GM18907 (cell line): ENCODE measurements around the gene NIPAL3.
"Not testable (repeated sequence)": the region's sequence is repeated elsewhere in the genome, so short reads cannot be mapped to it uniquely, and the experiment has no call there.

Experiments
- ATAC-seq: cut with Tn5 transposase; IDR thresholded peaks from one replicate; pipeline ENCODE4 v1.9.1; 2021; ENCODE audit warnings: mild to moderate bottlenecking, moderate library complexity; ENCODE audit not compliant: unreplicated experiment

The NIPAL3 gene

DNA sequence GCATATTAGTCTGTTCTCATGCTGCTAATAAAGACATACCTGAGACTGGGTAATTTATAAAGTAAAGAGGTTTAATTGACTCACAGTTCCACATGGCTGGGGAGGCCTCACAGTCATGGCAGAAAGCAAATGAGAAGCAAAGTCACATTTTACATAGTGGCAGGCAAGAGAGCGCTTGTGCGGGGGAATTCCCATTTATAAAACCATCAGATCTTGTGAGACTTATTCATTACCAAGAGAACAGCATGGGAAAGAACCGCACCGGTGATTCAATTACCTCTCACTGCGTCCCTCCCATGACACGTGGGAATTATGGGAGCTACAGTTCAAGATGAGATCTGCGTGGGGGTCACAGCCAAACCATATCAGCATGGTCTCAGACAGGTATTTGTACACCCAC is 72.6 kb downstream of the NIPAL3 start:
- ATAC-seq: not testable (repeated sequence)

DNA sequence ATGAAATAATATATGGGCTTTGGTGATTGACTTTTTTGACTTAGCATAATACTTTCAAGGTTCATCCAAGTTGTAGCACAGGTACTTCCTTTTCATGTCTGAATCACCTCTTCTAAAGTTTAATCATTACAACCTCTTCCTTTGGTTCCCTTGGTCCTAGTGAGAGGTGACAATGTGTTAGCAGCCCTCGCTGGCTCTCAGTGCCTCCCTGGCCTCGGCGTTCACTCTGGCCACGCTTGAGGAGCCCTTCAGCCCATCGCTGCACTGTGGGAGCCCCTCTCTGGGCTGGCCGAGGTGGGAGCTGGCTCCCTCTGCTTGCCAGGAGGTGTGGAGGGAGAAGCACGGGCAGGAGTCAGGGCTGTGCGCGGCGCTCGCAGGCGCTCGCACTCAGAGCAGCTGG is 74.1 kb downstream of the NIPAL3 start:
- ATAC-seq: no peak

- ATAC-seq: no peak
Measured at GRCh38 chr1:24490101-24490781, 74.6 kb downstream of the NIPAL3 start.

DNA sequence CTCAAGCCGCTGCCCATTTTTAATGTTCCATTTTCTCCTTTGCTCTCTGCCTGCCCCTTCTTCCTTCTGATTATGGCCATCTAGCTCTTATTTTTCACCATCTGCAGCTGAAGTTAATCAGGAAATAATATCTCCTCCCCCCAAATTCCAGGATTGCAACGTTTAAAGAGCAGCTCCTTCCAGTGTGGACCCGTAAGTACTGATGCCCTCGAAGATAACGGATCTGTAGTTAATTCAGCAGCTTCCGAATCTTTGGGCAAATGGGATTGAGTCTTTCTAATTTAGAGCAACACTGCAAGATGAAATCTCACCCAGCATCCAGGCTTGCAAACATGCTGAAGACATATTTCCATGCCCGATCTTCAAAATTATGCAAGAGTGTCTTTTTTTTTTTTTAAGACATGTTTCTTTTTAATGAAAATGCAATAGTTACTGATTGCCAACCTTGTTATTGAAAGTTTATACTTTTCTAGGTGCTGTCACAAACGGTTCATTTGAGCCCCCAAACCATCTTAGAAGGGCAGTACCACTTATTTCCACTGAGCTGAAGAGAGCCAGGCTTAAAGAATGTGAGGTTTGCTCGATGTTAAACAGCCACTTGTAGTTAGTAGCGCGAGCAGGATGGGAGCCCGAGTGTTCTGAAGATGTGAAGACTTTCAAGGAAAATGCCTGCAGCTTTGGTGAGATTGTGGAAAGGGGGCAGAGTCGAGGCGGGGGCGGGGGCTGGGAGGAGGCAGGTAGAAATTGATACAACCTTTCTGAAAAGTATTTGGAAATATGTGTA is 76.2 kb downstream of the NIPAL3 start:
- no peak for ATAC-seq

DNA sequence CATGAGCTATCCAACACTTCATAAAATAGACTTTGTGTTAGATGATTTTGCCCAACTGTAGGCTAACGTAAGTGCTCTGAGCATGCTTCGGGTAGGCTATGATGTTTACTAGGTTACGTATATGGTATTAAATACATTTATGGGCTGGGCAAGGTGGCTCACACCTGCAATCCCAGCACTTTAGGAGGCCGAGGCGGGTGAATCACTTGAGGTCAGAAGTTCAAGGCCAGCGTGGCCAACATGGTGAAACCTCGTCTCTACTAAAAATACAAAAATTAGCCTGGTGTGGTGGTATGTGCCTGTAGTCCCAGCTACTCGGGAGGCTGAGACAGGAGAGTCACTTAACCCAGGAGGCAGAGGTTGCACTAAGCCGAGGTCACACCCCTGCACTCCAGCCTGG is 77.3 kb downstream of the NIPAL3 start:
- not testable (repeated sequence) for ATAC-seq

DNA sequence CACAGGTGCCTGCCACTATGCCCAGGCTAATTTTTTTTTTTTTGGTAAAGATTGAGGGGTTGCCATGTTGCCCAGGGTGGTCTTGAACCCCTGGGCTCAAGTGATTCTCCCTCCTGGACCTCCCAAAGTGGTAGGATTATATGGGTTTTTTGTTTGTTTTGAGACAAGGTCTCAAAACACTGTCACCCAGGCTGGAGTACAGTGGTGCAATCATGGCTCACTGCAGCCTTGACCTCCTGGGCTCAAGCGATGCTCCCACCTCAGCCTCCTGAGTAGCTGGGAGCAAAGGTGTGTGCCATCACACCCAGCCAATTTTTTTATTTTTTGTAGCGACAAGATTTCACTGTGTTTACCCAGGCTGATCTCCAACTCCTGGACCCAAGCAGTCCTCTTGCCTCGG is 78.2 kb downstream of the NIPAL3 start:
- no peak for ATAC-seq

DNA sequence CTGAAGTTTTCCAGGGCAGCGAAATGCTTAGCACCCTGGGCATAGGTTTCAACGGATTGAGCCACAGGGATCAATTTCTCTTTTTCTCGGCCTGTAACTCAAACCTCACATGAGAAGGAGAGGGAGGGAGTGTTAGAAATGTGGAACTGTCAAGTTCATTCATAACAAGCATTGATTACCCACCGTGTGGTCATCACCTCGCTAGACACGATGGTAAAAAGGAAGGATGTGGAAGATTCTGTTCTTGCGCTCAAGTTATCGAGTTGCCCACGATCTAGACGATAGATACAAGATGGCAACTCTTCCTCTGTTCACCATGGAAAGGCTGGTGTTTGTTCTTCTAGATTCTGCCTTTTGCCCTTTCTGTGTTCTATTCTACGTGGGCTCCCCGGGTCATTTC is 83.0 kb downstream of the NIPAL3 start:
- ATAC-seq: no peak

DNA sequence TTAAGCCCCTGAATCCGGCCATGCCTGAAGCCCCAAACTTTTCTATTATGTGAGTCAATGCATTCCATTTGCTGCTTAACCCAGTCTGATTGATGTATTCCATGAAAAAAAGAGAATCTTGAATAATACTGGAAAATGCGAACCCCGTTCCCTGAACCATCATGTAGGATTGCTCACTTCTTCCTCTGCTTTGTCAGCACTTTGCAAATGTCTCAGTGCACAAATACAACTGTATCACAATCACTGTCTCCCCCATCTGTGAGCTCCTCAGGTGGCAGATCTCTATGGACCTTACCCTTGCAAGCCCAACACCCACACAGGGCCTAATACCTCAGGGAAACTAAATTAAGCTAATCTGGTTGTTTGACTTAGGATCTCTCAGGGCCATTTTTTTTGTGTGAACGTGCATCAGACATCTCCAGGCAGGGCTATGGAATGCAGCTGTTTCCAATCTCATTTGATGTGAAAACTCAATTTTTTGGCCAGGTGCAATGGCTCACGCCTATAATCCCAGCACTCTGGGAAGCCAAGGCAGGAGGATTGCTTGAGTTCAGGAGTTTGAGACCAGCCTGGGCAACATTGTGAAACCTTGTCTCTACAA is 84.9 kb downstream of the NIPAL3 start:
- ATAC-seq: no peak

GRCh38 chr1:24501371-24502064 is 85.9 kb downstream of the NIPAL3 start:
- no peak for ATAC-seq

DNA sequence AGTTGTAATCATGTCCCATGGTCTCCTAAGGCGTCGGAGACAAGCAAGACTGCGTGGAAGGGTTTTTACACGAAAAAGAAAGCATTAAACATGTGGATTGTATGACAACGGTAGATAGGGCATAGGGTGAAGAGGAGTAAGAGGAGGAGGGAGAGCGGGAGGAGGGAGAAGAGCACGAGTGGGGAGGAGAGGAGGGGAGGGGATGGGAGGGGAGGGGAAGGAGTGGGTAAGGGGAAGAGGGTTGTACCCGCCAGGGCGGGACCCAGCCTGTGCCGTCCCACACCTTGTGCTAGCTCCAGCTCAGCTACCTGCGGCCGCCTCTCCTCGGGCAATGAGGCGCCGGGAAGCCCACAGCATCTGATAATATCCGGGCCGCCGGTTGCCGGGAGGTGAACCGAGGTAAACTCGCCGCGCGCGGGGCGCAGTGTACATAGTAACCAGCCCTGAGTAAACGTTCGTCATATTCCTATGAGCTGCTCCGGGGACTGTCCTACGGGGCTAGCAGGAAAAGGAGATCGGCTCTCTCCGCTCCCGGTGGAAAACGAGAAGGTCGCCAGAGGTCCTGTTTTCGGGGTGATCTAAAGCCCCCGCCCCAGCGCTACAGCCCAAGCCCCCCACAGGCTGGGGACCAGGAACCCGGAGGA is 86.6 kb downstream of the NIPAL3 start:
- no peak for ATAC-seq

- ATAC-seq: no peak
Measured at GRCh38 chr1:24502709-24503058, 87.1 kb downstream of the NIPAL3 start, which contains the start of gene RCAN3. Gene RCAN3 (plus strand): TSS chr1:24502836. CDS start chr1:24514373, 11,537 bp downstream.

DNA sequence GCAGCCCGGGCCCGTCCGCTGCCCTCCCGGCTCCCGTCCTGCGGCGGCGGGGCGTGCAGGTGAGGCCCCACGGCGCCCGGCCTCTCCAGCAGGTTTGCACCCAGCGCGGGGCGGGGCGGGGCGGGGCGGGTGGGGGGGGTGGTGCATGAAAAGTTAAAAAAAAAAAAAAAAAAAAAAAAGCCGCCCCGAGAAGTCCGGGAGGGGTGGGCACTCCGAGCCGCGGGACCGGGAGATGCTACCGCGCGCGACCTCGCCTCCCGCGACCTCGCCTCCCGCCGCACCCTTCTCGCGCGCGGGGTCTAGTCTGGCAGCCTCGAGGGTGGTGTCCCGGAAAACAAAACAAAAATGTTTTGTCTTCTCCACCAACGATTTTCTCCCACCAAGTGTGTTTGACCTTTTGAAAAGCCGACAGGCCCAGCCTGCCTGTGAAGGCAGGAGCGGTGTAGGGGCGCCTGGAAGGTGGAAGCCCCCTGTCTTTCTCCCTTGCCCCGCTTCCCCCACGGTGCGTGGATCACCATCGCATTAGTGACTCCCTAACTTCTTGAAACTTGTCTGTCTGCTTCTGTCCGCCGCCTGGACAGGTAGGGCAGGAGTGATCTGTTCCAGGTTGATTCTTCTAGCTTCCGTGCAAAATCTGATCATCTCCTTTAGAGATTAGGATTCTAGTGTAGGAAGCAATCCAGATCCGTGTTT is 87.6 kb downstream of the NIPAL3 start:
- no peak for ATAC-seq

GRCh38 chr1:24503870-24504523 is 88.4 kb downstream of the NIPAL3 start:
- ATAC-seq: no peak

- no peak for ATAC-seq
Measured at GRCh38 chr1:24504560-24504959, 89.0 kb downstream of the NIPAL3 start.

DNA sequence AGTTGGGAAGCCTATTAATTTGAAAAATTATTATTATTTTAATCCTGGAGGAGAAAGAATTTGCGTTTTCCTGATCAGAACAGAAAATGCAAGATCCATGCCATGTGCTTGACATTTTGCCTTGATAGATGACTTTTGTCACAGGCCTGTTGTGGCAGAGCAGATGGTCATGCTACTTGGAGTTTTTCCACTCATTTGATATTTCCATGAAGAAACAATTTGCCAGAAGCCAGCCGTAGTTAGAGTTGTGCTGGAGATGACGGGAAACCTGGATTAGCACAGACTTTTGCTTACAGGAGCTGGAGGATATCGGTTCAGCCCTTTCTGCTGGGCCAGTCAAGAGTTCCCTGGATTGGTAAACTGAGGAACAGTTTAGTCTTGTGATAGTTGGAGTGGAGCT is 90.2 kb downstream of the NIPAL3 start:
- no peak for ATAC-seq

- no peak for ATAC-seq
Measured at GRCh38 chr1:24506691-24507381, 91.2 kb downstream of the NIPAL3 start.

DNA sequence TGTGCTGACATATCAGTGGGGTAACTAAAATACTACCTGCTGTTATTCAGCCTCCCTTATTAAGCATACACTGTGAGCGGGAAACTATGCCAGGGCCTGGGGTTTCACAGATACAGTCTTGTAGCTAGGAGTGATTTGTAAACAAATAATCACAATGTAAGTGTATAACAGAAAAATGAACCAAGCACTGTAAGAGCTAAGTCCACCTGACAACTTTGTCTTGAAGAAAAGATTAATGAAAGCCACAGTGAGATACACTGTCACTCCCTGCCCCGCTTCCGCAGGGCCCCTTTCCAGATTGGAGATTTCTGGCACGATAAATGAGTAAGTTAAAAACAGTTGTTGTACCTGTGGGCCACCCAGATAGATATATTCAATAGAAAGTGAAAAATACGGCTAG is 91.8 kb downstream of the NIPAL3 start:
- ATAC-seq: no peak

- no peak for ATAC-seq
Measured at GRCh38 chr1:24508911-24509310, 93.3 kb downstream of the NIPAL3 start.

- ATAC-seq: no peak
Measured at GRCh38 chr1:24513706-24514105, 98.1 kb downstream of the NIPAL3 start.
